Measurements from ENCODE around the gene TBC1D19. TPM values are rescaled to one million over a fixed set of nuclear protein-coding genes. Genes with fewer than 3 reads are reported as not detected.

Gene TBC1D19
- total and polyA plus RNA-seq, 9 of the 15 experiments (the other 6 are each of a cell fraction or from before 2014, with no cell fraction given) = 0.73 to 5.6 (median 3.7) TPM

GRCh38 chr4:26782168-26782829 lies 198.4 kb downstream of the TBC1D19 start (continued):
- TF ChIP-seq ZNF398 (CRISPR knock-in tag; IDR thresholded peaks at IDR 0.05) = no peak
- TF ChIP-seq ELF4 (CRISPR knock-in tag; IDR thresholded peaks at IDR 0.05) = peak; percentile 86
- no peak for TF ChIP-seq TCFL5 (CRISPR knock-in tag; conservative IDR thresholded peaks at IDR 0.05)
- peak in 1 of 2 experiments; percentile 95; a peak in 2 of 4 replicates for TF ChIP-seq ARNT (IDR thresholded peaks at IDR 0.05)
- no peak for TF ChIP-seq NR4A1 (CRISPR knock-in tag; IDR thresholded peaks at IDR 0.05)
- no peak for TF ChIP-seq NR4A1 (tag; IDR thresholded peaks at IDR 0.05)
- TF ChIP-seq ZBED1 (IDR thresholded peaks at IDR 0.05) = no peak
- TF ChIP-seq SAFB (IDR thresholded peaks at IDR 0.05; ENCODE audit: borderline replicate concordance, low read depth, low read length) = no peak
- no peak for TF ChIP-seq PHF20 (IDR thresholded peaks at IDR 0.05; ENCODE audit: partially characterized antibody)
- TF ChIP-seq DPF2 (IDR thresholded peaks at IDR 0.05) = peak; percentile 96
- TF ChIP-seq ZNF639 (CRISPR knock-in tag; conservative IDR thresholded peaks at IDR 0.05 in 1 of 2, IDR thresholded peaks at IDR 0.05 in 1 of 2) = no peak
- no peak for TF ChIP-seq CREBBP (IDR thresholded peaks at IDR 0.05; ENCODE audit: low read depth, low read length)
- no peak for TF ChIP-seq ZNF778 (CRISPR knock-in tag; IDR thresholded peaks at IDR 0.05)
- TF ChIP-seq ZNF584 (CRISPR knock-in tag; IDR thresholded peaks at IDR 0.05; ENCODE audit: low read depth) = no peak; the same call in 1 of the 2 replicates
- no peak for TF ChIP-seq ZC3H8 (IDR thresholded peaks at IDR 0.05)
- TF ChIP-seq USF2 (CRISPR knock-in tag; IDR thresholded peaks at IDR 0.05) = 0 out of 2 replicates have a peak, but pooled peaks have one; percentile 17
- peak; percentile 71; the same call in 1 of the 2 replicates for TF ChIP-seq JUND (IDR thresholded peaks at IDR 0.05; ENCODE audit: borderline replicate concordance, low read depth, low read length)
- TF ChIP-seq JUND (tag; IDR thresholded peaks at IDR 0.05; ENCODE audit: borderline replicate concordance, low read depth, low read length) = peak; percentile 58; the same call in 1 of the 3 replicates
- TF ChIP-seq MCM5 (IDR thresholded peaks at IDR 0.05; ENCODE audit: low read depth) = no peak
- no peak for TF ChIP-seq TAF15 (IDR thresholded peaks at IDR 0.05; ENCODE audit: low read depth, low read length)
- TF ChIP-seq KDM1A (IDR thresholded peaks at IDR 0.05) = peak; percentile 63 to 76
- peak; percentile 95 for TF ChIP-seq TCF3 (CRISPR knock-in tag; IDR thresholded peaks at IDR 0.05)
- TF ChIP-seq, protein P1, sequence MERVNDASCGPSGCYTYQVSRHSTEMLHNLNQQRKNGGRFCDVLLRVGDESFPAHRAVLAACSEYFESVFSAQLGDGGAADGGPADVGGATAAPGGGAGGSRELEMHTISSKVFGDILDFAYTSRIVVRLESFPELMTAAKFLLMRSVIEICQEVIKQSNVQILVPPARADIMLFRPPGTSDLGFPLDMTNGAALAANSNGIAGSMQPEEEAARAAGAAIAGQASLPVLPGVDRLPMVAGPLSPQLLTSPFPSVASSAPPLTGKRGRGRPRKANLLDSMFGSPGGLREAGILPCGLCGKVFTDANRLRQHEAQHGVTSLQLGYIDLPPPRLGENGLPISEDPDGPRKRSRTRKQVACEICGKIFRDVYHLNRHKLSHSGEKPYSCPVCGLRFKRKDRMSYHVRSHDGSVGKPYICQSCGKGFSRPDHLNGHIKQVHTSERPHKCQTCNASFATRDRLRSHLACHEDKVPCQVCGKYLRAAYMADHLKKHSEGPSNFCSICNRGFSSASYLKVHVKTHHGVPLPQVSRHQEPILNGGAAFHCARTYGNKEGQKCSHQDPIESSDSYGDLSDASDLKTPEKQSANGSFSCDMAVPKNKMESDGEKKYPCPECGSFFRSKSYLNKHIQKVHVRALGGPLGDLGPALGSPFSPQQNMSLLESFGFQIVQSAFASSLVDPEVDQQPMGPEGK (CRISPR knock-in tag; IDR thresholded peaks at IDR 0.05; ENCODE audit: borderline replicate concordance) = no peak
- no peak for TF ChIP-seq EWSR1 (IDR thresholded peaks at IDR 0.05; ENCODE audit: borderline replicate concordance, low read depth, partially characterized antibody)
